ENCODE results near the gene ZNF319. TPM values are rescaled to one million over a fixed set of nuclear protein-coding genes. Genes with fewer than 3 reads are reported as not detected.

Gene ZNF319
- total RNA-seq, 1 donor = 4.8 TPM

DNA sequence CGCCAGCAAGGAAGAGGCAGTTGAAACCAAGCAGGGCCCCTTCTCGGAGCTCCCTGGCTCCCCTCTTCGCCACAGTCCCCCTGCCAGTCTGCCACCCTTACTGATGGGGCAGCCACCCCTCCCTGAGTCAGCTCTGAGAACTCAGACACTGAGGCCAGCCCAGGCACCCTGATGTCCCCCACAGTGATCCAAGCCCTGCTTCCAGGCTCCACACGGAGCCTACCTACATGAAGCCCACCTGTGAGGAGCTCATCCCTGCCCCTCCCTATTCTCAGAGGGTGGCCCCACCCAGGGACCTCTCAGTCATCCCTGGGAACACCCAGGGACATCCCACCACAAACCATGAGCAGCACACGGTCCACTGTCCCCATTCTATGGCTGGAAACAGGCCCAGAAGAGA lies 38.4 kb downstream of the ZNF319 start:
- no peak overlapping the region for H3K4me3 ChIP-seq (ENCODE audit: low read depth, low read length)
- TF ChIP-seq CTCF (IDR thresholded peaks at IDR 0.05; ENCODE audit: insufficient read depth, low read length) = no peak
- DNase-seq (ENCODE audit: low read depth) = no peak

- TF ChIP-seq CTCF (IDR thresholded peaks at IDR 0.05; ENCODE audit: insufficient read depth, low read length) = no peak
- DNase-seq (ENCODE audit: low read depth) = no peak
- H3K4me3 ChIP-seq (ENCODE audit: low read depth, low read length) = no peak overlapping the region
Observed at GRCh38 chr16:57961538-57961937, 38.9 kb downstream of the ZNF319 start.

DNA sequence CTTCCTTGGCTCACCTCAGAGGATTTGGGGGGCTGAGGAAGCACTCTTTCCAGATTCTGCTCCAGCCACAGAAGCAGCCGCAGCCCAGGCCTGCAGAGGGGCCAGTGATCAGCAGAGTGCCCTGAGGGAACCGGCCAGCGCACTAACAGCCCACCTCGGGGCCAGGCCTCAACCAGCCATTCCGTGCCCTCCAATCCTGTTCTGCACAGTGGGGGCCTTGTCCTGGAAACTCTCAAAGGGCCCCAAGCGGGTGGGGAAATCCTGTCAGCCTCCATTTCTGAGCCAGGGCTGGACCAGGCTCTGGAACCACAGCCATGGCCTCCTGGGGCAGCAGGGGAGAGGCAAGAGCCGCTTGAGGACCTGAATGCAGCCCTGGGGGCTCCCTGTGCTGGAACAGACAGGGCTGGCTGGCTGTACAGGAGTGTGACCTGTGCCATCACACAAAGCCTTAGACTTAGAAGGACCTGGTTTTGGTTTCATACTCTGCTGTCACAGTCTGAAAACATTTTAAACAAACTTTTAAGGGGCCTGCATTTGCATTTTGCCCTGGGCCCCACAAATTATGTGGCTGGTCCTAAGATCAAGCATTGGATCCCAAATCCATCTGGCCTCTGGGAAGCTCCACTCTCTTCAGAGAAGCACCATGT lies 39.5 kb downstream of the ZNF319 start:
- no peak for TF ChIP-seq CTCF (IDR thresholded peaks at IDR 0.05; ENCODE audit: insufficient read depth, low read length)
- no peak overlapping the region for H3K4me3 ChIP-seq (ENCODE audit: low read depth, low read length)
- no peak for DNase-seq (ENCODE audit: low read depth)

GRCh38 chr16:57960310-57960709 lies 40.2 kb downstream of the ZNF319 start:
- DNase-seq (ENCODE audit: low read depth) = no peak
- TF ChIP-seq CTCF (IDR thresholded peaks at IDR 0.05; ENCODE audit: insufficient read depth, low read length) = no peak
- H3K4me3 ChIP-seq (ENCODE audit: low read depth, low read length) = no peak overlapping the region

DNA sequence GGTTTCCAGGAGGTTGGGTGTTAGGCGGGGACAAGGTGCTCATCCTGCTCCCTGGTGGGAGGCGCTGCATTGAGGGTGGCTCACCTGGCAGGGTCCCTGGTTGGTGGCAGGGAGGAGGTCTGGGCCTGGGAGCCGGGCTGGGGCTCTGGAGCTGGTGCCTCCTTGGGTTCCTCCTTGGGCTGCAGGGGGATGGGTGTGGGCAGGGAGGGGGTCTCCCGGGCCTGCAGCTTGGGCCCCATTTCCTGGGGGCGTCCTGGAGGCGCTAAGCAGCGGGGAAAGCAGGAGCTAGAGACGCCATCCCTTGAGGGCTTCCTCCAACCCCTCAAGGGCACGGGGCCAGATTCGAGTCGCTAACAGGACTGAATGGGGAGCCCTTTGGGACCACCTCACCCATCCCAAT lies 40.7 kb downstream of the ZNF319 start:
- H3K4me3 ChIP-seq (ENCODE audit: low read depth, low read length) = no peak overlapping the region
- TF ChIP-seq CTCF (IDR thresholded peaks at IDR 0.05; ENCODE audit: insufficient read depth, low read length) = no peak
- no peak for DNase-seq (ENCODE audit: low read depth)

DNA sequence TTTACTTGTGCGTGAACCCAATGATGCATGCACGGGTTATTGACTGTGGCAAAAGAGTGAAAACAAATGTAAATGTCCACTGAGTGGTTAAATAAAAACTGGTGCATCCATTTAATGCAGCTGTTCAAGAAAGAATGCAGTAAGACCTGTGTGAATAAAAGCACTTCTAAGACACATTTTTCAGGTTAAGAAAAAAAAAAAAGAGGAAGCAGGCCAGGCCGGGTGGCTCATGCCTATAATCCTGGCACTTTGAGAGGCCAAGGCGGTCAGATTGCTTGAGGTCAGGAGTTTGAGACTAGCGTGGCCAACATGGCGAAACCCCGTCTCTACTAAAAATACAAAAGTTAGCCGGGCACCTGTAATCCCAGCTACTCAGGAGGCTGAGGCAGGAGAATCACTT lies 41.4 kb downstream of the ZNF319 start:
- no peak for TF ChIP-seq CTCF (IDR thresholded peaks at IDR 0.05; ENCODE audit: insufficient read depth, low read length)
- no peak for DNase-seq (ENCODE audit: low read depth)
- no peak overlapping the region for H3K4me3 ChIP-seq (ENCODE audit: low read depth, low read length)

DNA sequence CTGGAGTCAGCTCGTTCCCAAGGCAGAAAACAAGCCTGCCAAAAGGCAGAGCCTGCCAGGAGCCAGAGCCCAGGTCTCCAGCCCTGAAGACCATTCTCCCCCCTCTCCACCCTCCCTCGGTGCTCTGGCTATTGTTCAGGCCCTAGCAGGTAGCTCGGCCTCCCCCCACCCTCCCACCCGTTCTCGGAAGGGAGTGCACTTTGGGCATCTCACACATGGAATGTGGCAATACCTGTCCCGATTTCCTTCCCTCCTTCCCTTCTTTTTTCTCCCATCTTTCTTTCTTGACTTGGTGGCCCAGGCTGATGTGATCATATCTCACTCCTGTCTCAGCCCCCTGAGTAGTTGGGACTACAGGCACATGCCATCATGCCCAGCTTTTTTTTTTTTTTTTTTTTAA lies 41.9 kb downstream of the ZNF319 start:
- DNase-seq (ENCODE audit: low read depth) = no peak
- no peak overlapping the region for H3K4me3 ChIP-seq (ENCODE audit: low read depth, low read length)
- no peak for TF ChIP-seq CTCF (IDR thresholded peaks at IDR 0.05; ENCODE audit: insufficient read depth, low read length)
